ENCODE measurements around the gene UROC1.

Gene UROC1

GRCh38 chr3:126523745-126524428 is 6.3 kb upstream of the UROC1 start, which contains the start of gene CHST13:
CHST13 (plus strand) TSS chr3:126524155; CDS start chr3:126524333, 178 bp downstream.
- Histone ChIP-seq H3K9me3 (ENCODE audit: control insufficient read depth, low read length) (no peaks in the 10 kb centered on the region), H2BK5ac (ENCODE audit: low read depth, low read length, poor library complexity, severe bottlenecking) (no peak within 1 kb of the TSS), H3K4ac (ENCODE audit: low read depth in 1 of 2, low read length in 2 of 2) (no peak within 1 kb of the TSS), H3K23ac (ENCODE audit: low read length in 2 of 2) (no peak within 1 kb of the TSS), H3K4me3 (ENCODE audit: insufficient read depth in 1 of 2, low read depth in 1 of 2, low read length in 2 of 2) (peak within 1 kb of the TSS; percentile 45 to 66), H3K27me3 (ENCODE audit: control insufficient read depth in 1 of 2, insufficient read depth in 1 of 2, low read length in 2 of 2) (peaks cover 55% of the 10 kb centered on the region in 2 experiments), H2BK12ac (ENCODE audit: low read length in 2 of 2) (no peak within 1 kb of the TSS), H3K14ac (ENCODE audit: low read length in 2 of 2) (peak within 1 kb of the TSS in 1 of 2 experiments; percentile 28), H3K9ac (ENCODE audit: low read length) (peak within 1 kb of the TSS; percentile 6), H2AK5ac (ENCODE audit: low read length, severe bottlenecking) (no peak within 1 kb of the TSS), H2BK120ac (ENCODE audit: low read depth, low read length) (no peak within 1 kb of the TSS), H2BK15ac (ENCODE audit: low read depth, poor library complexity, severe bottlenecking) (no peak within 1 kb of the TSS), H3K79me1 (replicated peaks; ENCODE audit: low read length, poor library complexity, severe bottlenecking) (no peaks in the 10 kb centered on the region), H4K8ac (ENCODE audit: low read length) (no peak within 1 kb of the TSS), H2AFZ (ENCODE audit: low read depth, low read length) (no peak within 1 kb of the TSS), H3K4me1 (ENCODE audit: control insufficient read depth, insufficient read depth, low read depth, low read length) (peaks cover 21% of the 10 kb centered on the region), H4K91ac (ENCODE audit: low read length) (no peak within 1 kb of the TSS), H3K4me2 (ENCODE audit: low read length, poor library complexity, severe bottlenecking) (peak within 1 kb of the TSS; percentile 86), H3K27ac (ENCODE audit: low read length, poor library complexity, severe bottlenecking) (no peak within 1 kb of the TSS), H3K18ac (ENCODE audit: low read depth in 1 of 2, low read length in 2 of 2) (no peak within 1 kb of the TSS), H3K36me3 (ENCODE audit: control insufficient read depth in 1 of 2, insufficient read depth in 2 of 2, low read depth in 1 of 2, low read length in 2 of 2) (no peaks in the 10 kb centered on the region)
- WGBS: 10% methylated on average over 44 of the region's 56 CpGs
- DNase-seq: peak; percentile 42

GRCh38 chr3:126522363-126522788 is 4.8 kb upstream of the UROC1 start:
- WGBS: 0% methylated on average over 6 of the region's 6 CpGs
- DNase-seq: peak; percentile 55

GRCh38 chr3:126521122-126521891 is 3.7 kb upstream of the UROC1 start:
- H2BK5ac ChIP-seq (ENCODE audit: low read depth, low read length, poor library complexity, severe bottlenecking): no peak overlapping the region
- no peak overlapping the region for H2BK120ac ChIP-seq (ENCODE audit: low read depth, low read length)

More at GRCh38 chr3:126522363-126522788, 4.8 kb upstream of the UROC1 start:
- Histone ChIP-seq H3K9me3 (ENCODE audit: control insufficient read depth, low read length) (no peaks in the 10 kb centered on the region), H4K91ac (ENCODE audit: low read length) (no peak overlapping the region), H3K27me3 (ENCODE audit: control insufficient read depth in 1 of 2, insufficient read depth in 1 of 2, low read length in 2 of 2) (peaks cover 62 to 64% of the 10 kb centered on the region in 2 experiments), H2BK12ac (ENCODE audit: low read length in 2 of 2) (no peak overlapping the region), H3K4ac (ENCODE audit: low read depth in 1 of 2, low read length in 2 of 2) (no peak overlapping the region), H3K9ac (ENCODE audit: low read length) (no peak overlapping the region), H3K4me1 (ENCODE audit: control insufficient read depth, insufficient read depth, low read depth, low read length) (peaks cover 12% of the 10 kb centered on the region), H2BK120ac (ENCODE audit: low read depth, low read length) (no peak overlapping the region), H4K8ac (ENCODE audit: low read length) (no peak overlapping the region), H3K4me2 (ENCODE audit: low read length, poor library complexity, severe bottlenecking) (no peak overlapping the region), H3K14ac (ENCODE audit: low read length in 2 of 2) (no peak overlapping the region), H3K27ac (ENCODE audit: low read length, poor library complexity, severe bottlenecking) (no peak overlapping the region), H3K79me1 (replicated peaks; ENCODE audit: low read length, poor library complexity, severe bottlenecking) (no peaks in the 10 kb centered on the region), H2AK5ac (ENCODE audit: low read length, severe bottlenecking) (no peak overlapping the region), H2BK5ac (ENCODE audit: low read depth, low read length, poor library complexity, severe bottlenecking) (no peak overlapping the region), H2AFZ (ENCODE audit: low read depth, low read length) (no peak overlapping the region), H3K18ac (ENCODE audit: low read depth in 1 of 2, low read length in 2 of 2) (no peak overlapping the region), H3K23ac (ENCODE audit: low read length in 2 of 2) (no peak overlapping the region), H3K4me3 (ENCODE audit: insufficient read depth in 1 of 2, low read depth in 1 of 2, low read length in 2 of 2) (no peak overlapping the region), H2BK15ac (ENCODE audit: low read depth, poor library complexity, severe bottlenecking) (no peak overlapping the region), H3K36me3 (ENCODE audit: control insufficient read depth in 1 of 2, insufficient read depth in 2 of 2, low read depth in 1 of 2, low read length in 2 of 2) (no peaks in the 10 kb centered on the region)

More at GRCh38 chr3:126521122-126521891, 3.7 kb upstream of the UROC1 start:
- no peak overlapping the region for H3K9ac ChIP-seq (ENCODE audit: low read length)
- H4K91ac ChIP-seq (ENCODE audit: low read length): no peak overlapping the region
- H2AFZ ChIP-seq (ENCODE audit: low read depth, low read length): no peak overlapping the region
- no peaks in the 10 kb centered on the region for H3K36me3 ChIP-seq (ENCODE audit: control insufficient read depth in 1 of 2, insufficient read depth in 2 of 2, low read depth in 1 of 2, low read length in 2 of 2)
- DNase-seq: no peak
- H3K9me3 ChIP-seq (ENCODE audit: control insufficient read depth, low read length): no peaks in the 10 kb centered on the region
- H3K23ac ChIP-seq (ENCODE audit: low read length in 2 of 2): no peak overlapping the region
- no peak overlapping the region for H2BK12ac ChIP-seq (ENCODE audit: low read length in 2 of 2)
- no peak overlapping the region for H3K4me3 ChIP-seq (ENCODE audit: insufficient read depth in 1 of 2, low read depth in 1 of 2, low read length in 2 of 2)
- H3K14ac ChIP-seq (ENCODE audit: low read length in 2 of 2): no peak overlapping the region
- WGBS: 84% methylated on average over 11 of the region's 11 CpGs
- H2AK5ac ChIP-seq (ENCODE audit: low read length, severe bottlenecking): no peak overlapping the region
- H4K8ac ChIP-seq (ENCODE audit: low read length): no peak overlapping the region
- H3K4me2 ChIP-seq (ENCODE audit: low read length, poor library complexity, severe bottlenecking): no peak overlapping the region
- no peak overlapping the region for H3K4ac ChIP-seq (ENCODE audit: low read depth in 1 of 2, low read length in 2 of 2)
- no peak overlapping the region for H2BK15ac ChIP-seq (ENCODE audit: low read depth, poor library complexity, severe bottlenecking)
- H3K4me1 ChIP-seq (ENCODE audit: control insufficient read depth, insufficient read depth, low read depth, low read length): peaks cover 12% of the 10 kb centered on the region
- no peak overlapping the region for H3K18ac ChIP-seq (ENCODE audit: low read depth in 1 of 2, low read length in 2 of 2)
- peaks cover 64 to 67% of the 10 kb centered on the region in 2 experiments for H3K27me3 ChIP-seq (ENCODE audit: control insufficient read depth in 1 of 2, insufficient read depth in 1 of 2, low read length in 2 of 2)
- no peaks in the 10 kb centered on the region for H3K79me1 ChIP-seq (replicated peaks; ENCODE audit: low read length, poor library complexity, severe bottlenecking)
- H3K27ac ChIP-seq (ENCODE audit: low read length, poor library complexity, severe bottlenecking): no peak overlapping the region
